ENCODE results near the gene SDR42E2.

GRCh38 chr16:22122239-22122638 lies 40.1 kb upstream of the SDR42E2 start:
- TF ChIP-seq CTCF (IDR thresholded peaks at IDR 0.05) = no peak
- no peak for TF ChIP-seq EZH2phosphoT487 (IDR thresholded peaks at IDR 0.05)
- TF ChIP-seq EZH2 (IDR thresholded peaks at IDR 0.05) = no peak
